H1 (cell line): ENCODE measurements around the gene MATK. TPM values are rescaled to one million over a fixed set of nuclear protein-coding genes. Genes with fewer than 3 reads are reported as not detected.

Experiments
- CTCF ChIA-PET: fragments of 300-600 bp; sonication (Branson Sonifier 250); formaldehyde crosslinking; loops from one replicate; lab custom pipeline; 2021; ENCODE audit not compliant: partially characterized antibody; lab: Charles Lee
- POLR2A ChIA-PET: fragments of 300-600 bp; sonication (Branson Sonifier 250); formaldehyde crosslinking; loops from one replicate; lab custom pipeline; 2021; ENCODE audit warnings: inconsistent platforms; ENCODE audit not compliant: partially characterized antibody; lab: Charles Lee
- DNase-seq, 2 experiments: peaks; one replicate each; pipeline versions ENCODE4 v3.0.0 to v3.0.0-alpha.2; 2010 to 2022; ENCODE audit warnings: low spot score in 2 of 2, low read depth in 1 of 2, mixed read lengths in 1 of 2
- FAIRE-seq: peaks from 2 replicates; lab custom pipeline; 2011; peaks lifted over from hg19 to GRCh38; lab: Jason Lieb, UNC
- H2AFZ ChIP-seq: 2 replicates; pipeline ENCODE4 v1.8.1; 2012; ENCODE audit warnings: low read length, inconsistent platforms
- H2AK5ac ChIP-seq: 2 replicates; pipeline ENCODE4 v1.6.1; 2013; ENCODE audit warnings: low read depth, low read length
- H2BK120ac ChIP-seq: replicated peaks from 2 replicates; pipeline ENCODE3; 2013; ENCODE audit warnings: low read depth, low read length, inconsistent platforms
- H2BK12ac ChIP-seq: 2 replicates; pipeline ENCODE4 v1.6.1; 2013; ENCODE audit warnings: low read depth, low read length
- H2BK15ac ChIP-seq: 2 replicates; pipeline ENCODE4 v1.6.1; 2013; ENCODE audit warnings: low read length
- H2BK20ac ChIP-seq: 2 replicates; pipeline ENCODE4 v1.6.1; 2013; ENCODE audit warnings: low read length
- H2BK5ac ChIP-seq: 2 replicates; pipeline ENCODE4 v1.6.1; 2013; ENCODE audit warnings: low read depth, low read length
- H3K14ac ChIP-seq: 2 replicates; pipeline ENCODE4 v1.6.1; 2013; ENCODE audit warnings: inconsistent platforms; ENCODE audit not compliant: insufficient read length
- H3K18ac ChIP-seq: 2 replicates; pipeline ENCODE4 v1.6.1; 2013; ENCODE audit warnings: low read length; ENCODE audit errors: extremely low read depth
- H3K23ac ChIP-seq: 2 replicates; pipeline ENCODE4 v1.6.1; 2013; ENCODE audit warnings: inconsistent platforms; ENCODE audit not compliant: insufficient read length
- H3K23me2 ChIP-seq: 2 replicates; pipeline ENCODE4 v1.6.1; 2013; ENCODE audit warnings: low read depth, low read length
- H3K27ac ChIP-seq: 2 replicates; pipeline ENCODE4 v1.6.1; 2011; ENCODE audit warnings: low read depth, low read length, inconsistent platforms
- H3K27me3 ChIP-seq, 4 experiments: replicated peaks in 1 of 4; 1 replicate in 1 of 4; 2 replicates in 3 of 4; pipeline versions ENCODE4 v1.6.1 to v1.8.1; 2011 to 2013; ENCODE audit warnings: low read length in 3 of 4, mild to moderate bottlenecking in 3 of 4, inconsistent platforms in 2 of 4, mixed read lengths in 2 of 4, moderate library complexity in 1 of 4; ENCODE audit not compliant: control insufficient read depth in 3 of 4, insufficient read depth in 3 of 4; ENCODE audit errors: extremely low read depth in 1 of 4
- H3K36me3 ChIP-seq, 4 experiments: 2 replicates each; pipeline versions ENCODE4 v1.6.1 to v1.8.1; 2011 to 2013; ENCODE audit warnings: mild to moderate bottlenecking in 4 of 4, low read length in 3 of 4, moderate library complexity in 2 of 4, control low read depth in 1 of 4, inconsistent platforms in 1 of 4; ENCODE audit not compliant: insufficient read depth in 4 of 4, control insufficient read depth in 2 of 4
- H3K4ac ChIP-seq: replicated peaks from 2 replicates; pipeline ENCODE3; 2013; ENCODE audit warnings: low read length, low read depth, mixed read lengths, inconsistent platforms; ENCODE audit not compliant: insufficient read length
- H3K4me1 ChIP-seq, 4 experiments: replicated peaks in 1 of 4; 1 replicate in 1 of 4; 2 replicates in 3 of 4; pipeline versions ENCODE4 v1.6.1 to v1.8.1; 2011 to 2013; ENCODE audit warnings: low read length in 3 of 4, inconsistent platforms in 2 of 4, mixed read lengths in 1 of 4; ENCODE audit not compliant: insufficient read depth in 4 of 4, control insufficient read depth in 3 of 4
- H3K4me2 ChIP-seq, 2 experiments: 2 replicates each; pipeline versions ENCODE4 v1.6.1 to v1.8.1; 2011 to 2013; ENCODE audit warnings: low read depth in 2 of 2, low read length in 2 of 2, control low read depth in 1 of 2, inconsistent platforms in 1 of 2, mild to moderate bottlenecking in 1 of 2; ENCODE audit not compliant: insufficient read depth in 1 of 2
- H3K4me3 ChIP-seq, 4 experiments: fragments of 200-600, 300-600 bp in 1 of 4; sonication (generic), shearing (Covaris generic), sonication (Bioruptor Twin) in 1 of 4; 2 replicates each; pipeline versions ENCODE4 v1.5.1 to v1.8.1; 2011 to 2016; ENCODE audit warnings: low read length in 4 of 4, low read depth in 3 of 4, control low read depth in 2 of 4, inconsistent platforms in 2 of 4, mild to moderate bottlenecking in 2 of 4, mixed read lengths in 1 of 4, moderate library complexity in 1 of 4; ENCODE audit not compliant: insufficient read depth in 2 of 4; ENCODE audit errors: extremely low read depth in 1 of 4
- H3K56ac ChIP-seq: replicated peaks from 2 replicates; pipeline ENCODE3; 2013; ENCODE audit warnings: low read depth, mild to moderate bottlenecking, mixed read lengths, low read length, inconsistent platforms; ENCODE audit not compliant: insufficient read length
- H3K79me1 ChIP-seq: 2 replicates; pipeline ENCODE4 v1.6.1; 2013; ENCODE audit warnings: low read depth, low read length, control low read depth
- H3K79me2 ChIP-seq, 2 experiments: 2 replicates each; pipeline versions ENCODE4 v1.6.1 to v1.8.1; 2012 to 2013; ENCODE audit warnings: low read length in 2 of 2, mild to moderate bottlenecking in 2 of 2, inconsistent platforms in 1 of 2; ENCODE audit not compliant: insufficient read depth in 2 of 2, control insufficient read depth in 1 of 2
- H3K9ac ChIP-seq, 4 experiments: replicated peaks in 1 of 4; 1 replicate in 1 of 4; 2 replicates in 3 of 4; pipeline versions ENCODE4 v1.6.1 to v1.8.1; 2011 to 2013; ENCODE audit warnings: low read depth in 3 of 4, low read length in 3 of 4, control low read depth in 2 of 4, mild to moderate bottlenecking in 2 of 4, moderate library complexity in 2 of 4, inconsistent platforms in 1 of 4; ENCODE audit errors: extremely low read depth in 1 of 4
- H3K9me3 ChIP-seq, 2 experiments: 2 replicates each; pipeline versions ENCODE4 v1.6.1 to v1.8.1; 2012 to 2013; ENCODE audit warnings: mild to moderate bottlenecking in 2 of 2, moderate library complexity in 2 of 2, control low read depth in 1 of 2, inconsistent platforms in 1 of 2, low read depth in 1 of 2, low read length in 1 of 2, mixed read lengths in 1 of 2; ENCODE audit not compliant: insufficient read depth in 2 of 2
- H4K20me1 ChIP-seq, 2 experiments: replicated peaks in 1 of 2; 2 replicates each; pipeline versions ENCODE3 to v1.8.1; 2011 to 2013; ENCODE audit warnings: inconsistent platforms in 2 of 2, low read length in 2 of 2, mild to moderate bottlenecking in 1 of 2; ENCODE audit not compliant: insufficient read depth in 2 of 2, control insufficient read depth in 1 of 2
- H4K5ac ChIP-seq: 2 replicates; pipeline ENCODE4 v1.6.1; 2013; ENCODE audit warnings: low read length, low read depth, mixed read lengths, inconsistent platforms; ENCODE audit not compliant: insufficient read length
- H4K8ac ChIP-seq: 2 replicates; pipeline ENCODE4 v1.8.0; 2013; ENCODE audit warnings: mild to moderate bottlenecking, moderate library complexity, low read length, inconsistent platforms; ENCODE audit not compliant: insufficient read depth; ENCODE audit errors: extremely low read depth
- H4K91ac ChIP-seq: replicated peaks from 2 replicates; pipeline ENCODE3; 2013; ENCODE audit warnings: low read length, mixed read lengths, inconsistent platforms; ENCODE audit not compliant: insufficient read length
- BACH1 ChIP-seq: IDR thresholded peaks from 2 replicates; pipeline ENCODE4 v1.6.1; 2012; ENCODE audit warnings: low read length, improper control_type of control experiment
- CBX8 ChIP-seq: fragments of 300-800, 300-1000 bp; sonication (generic); IDR thresholded peaks from 2 replicates; pipeline ENCODE4 v1.7.1; 2016; ENCODE audit warnings: low read depth, low read length, borderline replicate concordance
- CREB1 ChIP-seq: IDR thresholded peaks from 2 replicates; pipeline ENCODE4 v1.6.1; 2012; ENCODE audit warnings: inconsistent platforms
- CTCF ChIP-seq, 3 experiments: IDR thresholded peaks; 1 replicate in 2 of 3; 2 replicates in 1 of 3; pipeline versions ENCODE4 v1.5.1 to v1.6.1; 2011; ENCODE audit warnings: low read length in 3 of 3, mild to moderate bottlenecking in 3 of 3, inconsistent platforms in 2 of 3, low read depth in 1 of 3, moderate library complexity in 1 of 3; ENCODE audit not compliant: insufficient read depth in 1 of 3; ENCODE audit errors: control extremely low read depth in 1 of 3
- E2F6 ChIP-seq: IDR thresholded peaks from 2 replicates; pipeline ENCODE4 v1.6.1; 2012; ENCODE audit warnings: inconsistent platforms
- MAX ChIP-seq: IDR thresholded peaks from 2 replicates; pipeline ENCODE4 v1.6.1; 2012; ENCODE audit warnings: inconsistent platforms
- POLR2A ChIP-seq, 2 experiments: IDR thresholded peaks; 1 replicate in 1 of 2; 2 replicates in 1 of 2; pipeline ENCODE4 v1.6.1; 2011; ENCODE audit warnings: low read depth in 2 of 2, low read length in 2 of 2, mild to moderate bottlenecking in 2 of 2; ENCODE audit errors: control extremely low read depth in 1 of 2
- POU5F1 ChIP-seq: IDR thresholded peaks from 2 replicates; pipeline ENCODE4 v1.6.1; 2011; ENCODE audit warnings: low read depth, mild to moderate bottlenecking, low read length, moderate library complexity
- RXRA ChIP-seq: IDR thresholded peaks from 2 replicates; pipeline ENCODE4 v1.6.1; 2011; ENCODE audit warnings: low read depth, mild to moderate bottlenecking, low read length, moderate library complexity; ENCODE audit not compliant: insufficient read depth
- SIRT6 ChIP-seq: IDR thresholded peaks from one replicate; pipeline ENCODE4 v1.7.1; 2012; ENCODE audit warnings: low read length, inconsistent platforms
- WGBS, 2 experiments: shearing (Covaris generic) in 1 of 2; methylation state at CpG; one replicate each; pipeline versions ENCODE4 v1.1.6 to v1.1.7; 2013 to 2015; ENCODE audit warnings: low lambda C conversion rate in 2 of 2, mixed read lengths in 2 of 2, inconsistent platforms in 1 of 2, low coverage in 1 of 2, missing lambda C conversion rate in 1 of 2; ENCODE audit not compliant: insufficient replicate concordance in 2 of 2, insufficient coverage in 1 of 2, insufficient read length in 1 of 2; ENCODE audit errors: extremely low coverage in 1 of 2, missing lambda C conversion rate in 1 of 2; 5-methylcytosine and 5-hydroxymethylcytosine counted together
- polyA plus RNA-seq, 7 experiments: library from polyadenylated mRNA; depleted of rRNA in 3 of 7; stranded (reverse) in 5 of 7; unstranded in 2 of 7; fragments of >200 nt in 5 of 7; fragments of 200-250 nt in 2 of 7; gene quantifications; 1 replicate in 5 of 7; 2 replicates in 1 of 7; 4 replicates in 1 of 7; pipeline versions ENCODE4 v1.2.1 to v1.2.3, GENCODE V29; 2011 to 2013; ENCODE audit warnings: missing spikeins in 2 of 7, mixed read lengths in 2 of 7
- total RNA-seq: library from RNA; stranded (reverse); fragmentation: NEBNext Ultra II Directional; extraction: Animal tissue kit (Norgen Biotek cat#: 25700); gene quantifications from 2 replicates; pipeline ENCODE4 v1.2.1, GENCODE V29; 2021

The MATK gene
- total and polyA plus RNA-seq, 2 of the 8 experiments (the other 6 are each of a cell fraction or from before 2014, with no cell fraction given): 20.5 to 21.4 TPM

- CTCF ChIA-PET: interaction anchor here (0.7 to 1.9 kb wide), 7 partner anchors 12 to 155 kb away, joined by 3 to 8 read pairs (median 3); no protein-coding TSS in a partner anchor
- H2BK120ac ChIP-seq: no peak overlapping the region
- no peak overlapping the region for H2BK20ac ChIP-seq
- H2BK15ac ChIP-seq: no peak overlapping the region
- FAIRE-seq (no peak), DNase-seq (no peak)
- H3K27me3 ChIP-seq: no peaks in the 10 kb centered on the region; a peak in 1 of 7 replicates
- H3K18ac ChIP-seq: no peak overlapping the region
- no peak overlapping the region for H3K4me3 ChIP-seq
- H2BK12ac ChIP-seq: no peak overlapping the region
- H4K20me1 ChIP-seq: peaks cover 0 to 3% of the 10 kb centered on the region in 2 experiments
- no peak overlapping the region for H4K91ac ChIP-seq
- H2BK5ac ChIP-seq: no peak overlapping the region
- no peak overlapping the region for H3K14ac ChIP-seq
- no peaks in the 10 kb centered on the region for H3K79me2 ChIP-seq
- H3K56ac ChIP-seq: no peak overlapping the region
- H3K27ac ChIP-seq: no peak overlapping the region
- no peaks in the 10 kb centered on the region for H3K4me1 ChIP-seq
- peaks cover 2% of the 10 kb centered on the region; the same call in 1 of the 2 replicates for H3K23me2 ChIP-seq
- H2AFZ ChIP-seq: no peak overlapping the region
- H3K36me3 ChIP-seq: no peaks in the 10 kb centered on the region
- H3K4ac ChIP-seq: no peak overlapping the region
- 81% methylated on average over 23 of the region's 34 CpGs; no CpG with 5 or more reads in 1 of the 2 experiments for WGBS, 2 experiments
- no peak overlapping the region for H4K8ac ChIP-seq
- no peak overlapping the region for H3K4me2 ChIP-seq
- POLR2A ChIA-PET: interaction anchor here (0.6 kb wide), 1 partner anchor 119 kb away, joined by 3 read pairs; no protein-coding TSS in a partner anchor
- H3K23ac ChIP-seq: no peak overlapping the region
- H4K5ac ChIP-seq: no peak overlapping the region
- H2AK5ac ChIP-seq: no peak overlapping the region
- H3K9ac ChIP-seq: no peak overlapping the region
- peaks cover 6 to 11% of the 10 kb centered on the region in 2 experiments for H3K9me3 ChIP-seq
- H3K79me1 ChIP-seq: no peaks in the 10 kb centered on the region
- TF ChIP-seq SIRT6 (no peak), CTCF (IDR thresholded peaks at IDR 0.05; ENCODE audit: control extremely low read depth in 1 of 3, insufficient read depth in 1 of 3, low read depth in 1 of 3, low read length in 3 of 3) (no peak), POU5F1 (no peak), E2F6 (no peak), RXRA (no peak), CBX8 (no peak), POLR2A (IDR thresholded peaks at IDR 0.05; ENCODE audit: control extremely low read depth in 1 of 2, low read depth in 2 of 2, low read length in 2 of 2) (no peak), CREB1 (no peak), MAX (no peak), BACH1 (no peak)
These were observed 47.6 kb upstream of the MATK start for GRCh38 chr19:3833578-3834348.
